ENCODE results near the gene GPR161.
"Not testable (repeated sequence)": the region's sequence is repeated elsewhere in the genome, so short reads cannot be mapped to it uniquely, and the experiment has no call there.

Gene GPR161

GRCh38 chr1:168136709-168137514 lies at the start of gene GPR161:
TSS of gene GPR161 (minus strand) at chr1:168136930. CDS start at chr1:168104850, 32,080 bp downstream.
- in situ Hi-C loops (cut with MboI; ENCODE audit: low sequenced_read_pairs) = no loop called here

GRCh38 chr1:168181063-168181720 lies 44.5 kb upstream of the GPR161 start:
- in situ Hi-C loops (cut with MboI; ENCODE audit: low sequenced_read_pairs) = not testable (repeated sequence)

DNA sequence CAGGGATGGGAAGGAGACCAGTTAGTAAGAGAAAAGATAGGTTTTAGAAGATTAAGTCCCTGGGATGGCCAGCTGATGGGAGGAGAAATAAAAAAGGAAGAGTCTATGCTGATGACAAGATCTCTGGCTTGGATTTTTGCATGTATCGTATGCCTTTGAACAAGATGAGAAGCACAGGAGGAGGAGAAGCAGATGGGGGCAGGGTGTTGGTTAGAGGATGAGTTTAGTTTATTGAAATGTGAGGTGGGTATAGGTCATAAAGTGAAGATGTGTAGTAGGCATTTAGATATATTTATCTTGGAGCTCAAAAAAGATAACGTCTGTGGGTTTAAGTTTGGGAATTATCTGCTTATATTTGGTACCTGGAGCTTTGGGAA lies 43.4 kb upstream of the GPR161 start:
- in situ Hi-C loops (cut with MboI; ENCODE audit: low sequenced_read_pairs) = no loop called here

DNA sequence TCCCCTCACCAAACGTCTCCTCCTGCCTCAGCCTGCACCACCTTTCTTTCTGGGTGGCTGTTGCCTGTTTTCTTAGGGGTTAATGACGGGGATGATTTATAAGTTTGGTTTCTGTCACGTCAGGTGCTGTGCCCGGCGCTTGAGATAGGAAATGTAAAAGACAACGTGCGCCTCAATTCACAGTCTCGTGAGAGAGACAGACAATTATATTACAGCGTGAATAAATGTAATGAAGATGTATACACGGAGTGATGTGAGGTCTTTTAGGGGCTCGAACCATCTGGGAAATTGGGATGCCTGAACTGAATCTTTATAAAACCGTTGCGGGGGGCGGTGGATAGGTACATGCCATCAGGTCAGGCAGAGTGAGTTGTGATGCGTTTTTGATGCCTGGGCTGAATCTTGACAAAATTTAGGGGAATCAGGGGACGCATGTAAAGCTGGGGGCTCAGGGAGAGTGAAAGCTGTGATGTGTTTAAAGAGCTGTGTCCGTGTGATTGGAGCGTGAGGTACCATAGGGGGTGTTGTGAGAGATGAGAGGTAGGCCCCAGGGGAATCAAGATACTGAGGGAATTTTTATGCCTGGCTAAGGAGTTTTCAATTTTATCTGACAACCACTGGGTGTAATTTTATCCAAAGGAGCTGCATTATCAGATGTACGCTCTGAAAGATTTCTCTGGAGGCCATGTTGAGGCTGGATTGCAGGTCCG lies 42.9 kb upstream of the GPR161 start:
- in situ Hi-C loops (cut with MboI; ENCODE audit: low sequenced_read_pairs) = no loop called here

- in situ Hi-C loops (cut with MboI; ENCODE audit: low sequenced_read_pairs) = no loop called here
Observed at GRCh38 chr1:168178638-168179437, 42.1 kb upstream of the GPR161 start, which contains the start of gene TIPRL. TSS of gene TIPRL (plus strand) at chr1:168178962. CDS start at chr1:168179078, 116 bp downstream.

- in situ Hi-C loops (cut with MboI; ENCODE audit: low sequenced_read_pairs) = no loop called here
Observed at GRCh38 chr1:168178227-168178637, 41.5 kb upstream of the GPR161 start.

DNA sequence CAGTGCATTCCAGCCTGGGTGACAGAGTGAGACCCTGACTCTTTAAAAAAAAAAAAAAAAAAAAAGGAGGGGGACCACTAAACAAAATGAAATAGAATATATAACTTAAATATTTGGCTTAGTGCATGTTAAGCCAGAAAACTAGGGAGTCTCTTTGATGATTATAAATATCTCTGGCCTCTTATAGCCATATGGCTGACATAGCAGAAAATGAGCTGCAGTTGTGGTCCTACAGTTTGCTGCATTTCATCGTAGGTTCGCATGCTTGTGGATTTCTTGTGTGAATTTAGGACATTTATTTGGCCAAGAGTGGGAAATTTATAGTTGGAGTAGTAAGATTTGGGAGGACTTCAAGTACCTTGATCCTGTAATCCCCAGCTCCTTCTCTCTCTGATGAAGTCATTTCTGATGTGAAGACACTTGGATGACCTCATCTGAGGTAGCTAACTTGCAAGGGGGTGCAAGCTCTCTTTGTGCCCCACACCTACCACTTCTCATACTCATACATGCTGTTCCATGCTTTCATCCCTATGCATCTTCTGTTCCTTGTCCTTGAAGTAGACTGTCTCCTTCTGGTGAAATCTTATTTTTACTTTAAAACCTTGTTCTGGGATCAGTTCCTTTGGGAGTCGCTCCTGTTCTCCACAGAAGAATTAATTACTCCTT lies 35.7 kb upstream of the GPR161 start:
- in situ Hi-C loops (cut with MboI; ENCODE audit: low sequenced_read_pairs) = no loop called here

GRCh38 chr1:168170564-168171508 lies 34.1 kb upstream of the GPR161 start:
- in situ Hi-C loops (cut with MboI; ENCODE audit: low sequenced_read_pairs) = no loop called here

- in situ Hi-C loops (cut with MboI; ENCODE audit: low sequenced_read_pairs) = no loop called here
Observed at GRCh38 chr1:168167806-168168205, 31.1 kb upstream of the GPR161 start.

GRCh38 chr1:168164771-168165170 lies 28.0 kb upstream of the GPR161 start:
- in situ Hi-C loops (cut with MboI; ENCODE audit: low sequenced_read_pairs) = no loop called here

DNA sequence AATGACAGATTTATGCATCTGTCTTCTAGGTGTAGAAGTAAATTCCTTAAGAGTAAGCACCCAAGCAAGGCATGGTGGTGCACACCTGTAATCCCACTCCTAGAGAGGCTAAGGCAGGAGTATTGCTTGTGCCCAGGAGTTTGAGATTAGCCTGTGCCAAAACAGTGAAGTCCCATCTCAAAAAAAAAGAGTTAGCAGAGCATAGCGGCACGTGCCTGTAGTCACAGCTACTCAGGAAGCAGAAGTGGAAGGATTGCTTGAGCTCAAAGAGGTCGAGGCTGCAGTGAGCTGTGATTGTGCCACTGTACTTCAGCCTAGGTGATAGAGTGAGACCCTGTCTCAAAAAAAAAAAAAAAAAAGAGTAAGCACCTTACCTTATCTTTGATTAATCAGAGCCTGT lies 26.9 kb upstream of the GPR161 start:
- in situ Hi-C loops (cut with MboI; ENCODE audit: low sequenced_read_pairs) = no loop called here

DNA sequence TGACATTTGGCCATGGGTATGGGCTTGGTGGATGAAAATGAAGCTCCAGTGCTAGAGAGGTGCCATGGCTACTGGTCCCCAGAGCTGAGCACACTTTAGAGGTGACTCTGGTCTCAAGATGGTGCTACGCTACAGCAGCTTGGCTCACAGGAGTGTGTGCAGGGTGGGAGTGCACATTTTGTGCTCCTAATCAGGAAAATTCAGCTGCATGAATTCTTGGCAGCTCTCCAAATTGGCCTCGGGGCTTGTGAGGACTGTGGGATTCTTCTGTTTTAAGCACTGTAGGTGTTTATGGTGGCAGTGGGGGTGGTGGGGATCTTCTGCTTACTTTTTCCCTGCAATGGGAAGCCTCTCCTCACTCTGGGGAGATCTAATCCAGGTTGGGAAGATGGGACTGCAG lies 24.7 kb upstream of the GPR161 start:
- in situ Hi-C loops (cut with MboI; ENCODE audit: low sequenced_read_pairs) = no loop called here

- in situ Hi-C loops (cut with MboI; ENCODE audit: low sequenced_read_pairs) = no loop called here
Observed at GRCh38 chr1:168159979-168160378, 23.2 kb upstream of the GPR161 start.

DNA sequence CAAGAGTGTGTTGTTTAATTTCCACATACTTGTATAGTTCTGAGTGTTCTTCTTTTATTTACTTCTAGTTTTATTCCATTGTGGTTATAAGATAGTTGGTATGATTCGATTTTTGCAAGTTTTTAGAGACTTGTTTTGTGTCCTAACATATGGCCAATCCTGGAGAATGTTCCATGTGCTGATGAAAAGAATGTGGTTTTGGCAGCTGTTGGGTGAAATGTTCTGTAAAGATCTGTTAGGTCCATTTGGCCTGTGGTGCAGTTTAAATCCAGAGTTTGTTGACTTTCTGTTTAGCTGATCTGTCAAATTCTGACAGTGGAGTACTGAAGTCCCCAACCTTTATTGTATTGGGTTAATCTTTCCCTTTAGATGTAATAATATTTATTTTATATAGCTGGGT lies 22.5 kb upstream of the GPR161 start:
- in situ Hi-C loops (cut with MboI; ENCODE audit: low sequenced_read_pairs) = no loop called here

- in situ Hi-C loops (cut with MboI; ENCODE audit: low sequenced_read_pairs) = no loop called here
Observed at GRCh38 chr1:168157638-168158037, 20.9 kb upstream of the GPR161 start.

GRCh38 chr1:168155910-168156309 lies 19.2 kb upstream of the GPR161 start:
- in situ Hi-C loops (cut with MboI; ENCODE audit: low sequenced_read_pairs) = no loop called here

DNA sequence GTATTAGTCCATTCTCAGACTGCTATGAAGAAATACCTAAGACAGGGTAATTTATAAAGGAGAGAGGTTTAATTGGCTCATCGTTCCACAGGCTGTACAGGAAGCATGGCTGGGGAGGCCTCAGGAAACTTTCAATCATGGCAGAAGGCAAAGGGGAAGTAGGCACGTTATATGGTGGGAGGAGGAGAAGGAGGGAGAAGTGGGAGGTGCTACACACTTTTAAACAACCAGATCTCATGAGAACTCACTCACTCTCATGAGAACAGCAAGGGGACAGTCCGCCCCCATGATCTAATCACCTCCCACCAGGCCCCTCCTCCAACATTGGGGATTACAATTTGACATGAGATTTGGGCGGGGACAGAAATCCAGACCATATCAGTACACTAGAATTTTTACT lies 18.0 kb upstream of the GPR161 start:
- in situ Hi-C loops (cut with MboI; ENCODE audit: low sequenced_read_pairs) = not testable (repeated sequence)

DNA sequence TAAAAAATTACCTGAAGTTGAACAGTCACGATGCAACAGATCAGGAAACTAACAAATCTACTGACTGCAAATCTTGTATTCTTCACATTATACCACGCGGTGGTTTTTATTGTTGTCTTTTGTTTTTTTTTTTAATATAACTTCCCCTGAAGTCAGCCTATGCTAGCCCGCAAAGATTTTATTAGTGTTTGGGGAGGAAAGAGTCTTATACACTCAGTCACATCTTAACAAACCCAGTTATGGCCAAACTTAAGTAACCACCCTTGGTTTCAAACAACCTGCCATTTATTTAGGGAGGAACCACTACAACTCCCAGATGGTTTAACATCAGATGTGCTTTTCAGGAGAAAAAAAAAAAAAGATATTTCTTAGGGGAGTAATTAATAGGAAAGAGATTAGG lies 15.2 kb upstream of the GPR161 start:
- in situ Hi-C loops (cut with MboI; ENCODE audit: low sequenced_read_pairs) = no loop called here

- in situ Hi-C loops (cut with MboI; ENCODE audit: low sequenced_read_pairs) = no loop called here
Observed at GRCh38 chr1:168150283-168150682, 13.6 kb upstream of the GPR161 start.
